ENCODE measurements around the gene ZFYVE9.

DNA sequence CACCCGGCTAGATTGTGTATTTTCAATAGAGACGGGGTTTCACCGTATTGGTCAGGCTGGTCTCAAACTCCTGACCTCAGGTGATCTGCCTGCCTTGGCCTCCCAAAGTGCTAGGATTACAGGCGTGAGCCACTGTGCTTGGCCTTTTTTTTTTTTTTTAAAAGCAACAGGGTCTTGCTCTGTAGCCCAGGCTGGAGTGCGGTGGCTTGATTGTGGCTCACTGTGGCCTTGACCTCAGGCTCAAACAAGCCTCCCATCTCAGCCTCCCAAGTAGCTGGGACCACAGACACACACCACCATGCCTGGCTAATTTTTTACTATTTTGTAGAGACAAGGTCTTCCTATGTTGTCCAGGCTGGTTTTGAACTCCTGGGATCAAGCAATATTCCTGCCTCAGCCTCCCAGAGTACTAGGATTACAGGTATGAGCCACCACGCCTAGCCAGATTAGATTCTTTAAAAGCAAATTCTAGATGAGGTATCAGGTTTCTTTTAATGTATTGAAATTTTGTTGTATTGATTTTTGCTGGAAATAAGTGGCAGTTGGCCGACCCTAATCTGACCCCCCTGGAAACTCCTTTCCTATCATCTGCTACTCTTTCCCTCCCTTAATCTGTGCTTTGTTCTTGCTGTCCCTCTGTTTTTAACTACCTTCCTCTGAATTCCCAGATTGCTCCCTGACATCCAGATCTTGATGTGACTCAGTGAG, 26.6 kb downstream of the ZFYVE9 start:
- TF ChIP-seq, protein P1, sequence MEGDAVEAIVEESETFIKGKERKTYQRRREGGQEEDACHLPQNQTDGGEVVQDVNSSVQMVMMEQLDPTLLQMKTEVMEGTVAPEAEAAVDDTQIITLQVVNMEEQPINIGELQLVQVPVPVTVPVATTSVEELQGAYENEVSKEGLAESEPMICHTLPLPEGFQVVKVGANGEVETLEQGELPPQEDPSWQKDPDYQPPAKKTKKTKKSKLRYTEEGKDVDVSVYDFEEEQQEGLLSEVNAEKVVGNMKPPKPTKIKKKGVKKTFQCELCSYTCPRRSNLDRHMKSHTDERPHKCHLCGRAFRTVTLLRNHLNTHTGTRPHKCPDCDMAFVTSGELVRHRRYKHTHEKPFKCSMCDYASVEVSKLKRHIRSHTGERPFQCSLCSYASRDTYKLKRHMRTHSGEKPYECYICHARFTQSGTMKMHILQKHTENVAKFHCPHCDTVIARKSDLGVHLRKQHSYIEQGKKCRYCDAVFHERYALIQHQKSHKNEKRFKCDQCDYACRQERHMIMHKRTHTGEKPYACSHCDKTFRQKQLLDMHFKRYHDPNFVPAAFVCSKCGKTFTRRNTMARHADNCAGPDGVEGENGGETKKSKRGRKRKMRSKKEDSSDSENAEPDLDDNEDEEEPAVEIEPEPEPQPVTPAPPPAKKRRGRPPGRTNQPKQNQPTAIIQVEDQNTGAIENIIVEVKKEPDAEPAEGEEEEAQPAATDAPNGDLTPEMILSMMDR (IDR thresholded peaks at IDR 0.05; ENCODE audit: borderline replicate concordance, extremely low read depth, low read length, poor library complexity, severe bottlenecking): no peak
- no peak for TF ChIP-seq EZH2 (IDR thresholded peaks at IDR 0.05; ENCODE audit: borderline replicate concordance, low read depth, low read length, severe bottlenecking)

Measured in DND-41 (cell line).